ENCODE data around the gene ZBTB7C. TPM values are rescaled to one million over a fixed set of nuclear protein-coding genes. Genes with fewer than 3 reads are reported as not detected.

The ZBTB7C gene
- total RNA-seq, 5 donors from 2014 or later (not counting 1 experiment from before 2014, with no cell fraction given) = 0.06 TPM; not detected in 4

DNA sequence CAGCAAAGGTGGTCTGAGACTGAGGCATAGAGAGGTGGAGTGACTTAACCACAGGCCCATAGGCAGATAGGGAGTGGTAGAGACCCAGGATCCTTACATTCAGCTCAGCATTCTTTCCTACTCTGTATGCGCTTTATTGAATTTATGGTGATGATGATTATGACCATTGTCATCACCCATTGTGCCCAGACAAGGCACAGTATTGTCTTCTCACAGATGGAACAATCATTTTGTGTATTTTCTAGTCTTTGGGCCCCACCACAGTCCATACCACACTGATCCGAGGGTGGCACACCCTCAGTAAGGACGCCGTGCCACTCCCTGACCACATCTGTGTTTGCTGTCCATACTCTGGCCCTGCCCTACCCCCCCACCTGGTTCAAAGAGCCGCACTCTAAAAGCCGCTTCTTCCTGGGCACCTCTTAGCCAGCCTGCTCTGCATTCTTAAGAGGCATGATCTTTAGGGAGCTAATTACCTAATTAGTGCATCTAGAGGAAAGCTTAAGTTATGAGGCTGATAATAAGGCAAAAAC lies 299.2 kb downstream of the ZBTB7C start:
- Histone ChIP-seq H3K4me1 (ENCODE audit: control insufficient read depth in 1 of 2, extremely low read depth in 1 of 2, insufficient read depth in 2 of 2, low read length in 2 of 2) (no peaks in the 10 kb centered on the region), H3K27ac (ENCODE audit: low read length) (no peak overlapping the region), H3K36me3 (ENCODE audit: control insufficient read depth in 2 of 2, extremely low read depth in 1 of 2, insufficient read depth in 1 of 2, low read length in 1 of 2) (no peaks in the 10 kb centered on the region), H3K4me3 (ENCODE audit: control insufficient read depth in 1 of 2, extremely low read depth in 1 of 2, low read length in 1 of 2) (no peak overlapping the region), H3K27me3 (replicated peaks in 1 of 2; ENCODE audit: control insufficient read depth in 2 of 2, extremely low read depth in 1 of 2, insufficient read depth in 2 of 2, low read length in 1 of 2) (peaks cover 0 to 24% of the 10 kb centered on the region in 2 experiments), H3K9me3 (no peaks in the 10 kb centered on the region)
- ChIA-PET POLR2A (no interaction called here), CTCF (no interaction called here)
- Mint-ChIP-seq H3K4me3 (no peak overlapping the region), H3K27me3 (peaks cover 26 to 29% of the 10 kb centered on the region in 2 donors), H3K9me3 (no peaks in the 10 kb centered on the region), H3K36me3 (no peaks in the 10 kb centered on the region), H3K4me1 (no peaks in the 10 kb centered on the region), H3K27ac (no peak overlapping the region)
- WGBS (ENCODE audit: insufficient coverage) = 58% methylated on average over 3 of the region's 6 CpGs
- no peak for ATAC-seq (replicated peaks in 1 of 4)
- DNase-seq = no peak

DNA sequence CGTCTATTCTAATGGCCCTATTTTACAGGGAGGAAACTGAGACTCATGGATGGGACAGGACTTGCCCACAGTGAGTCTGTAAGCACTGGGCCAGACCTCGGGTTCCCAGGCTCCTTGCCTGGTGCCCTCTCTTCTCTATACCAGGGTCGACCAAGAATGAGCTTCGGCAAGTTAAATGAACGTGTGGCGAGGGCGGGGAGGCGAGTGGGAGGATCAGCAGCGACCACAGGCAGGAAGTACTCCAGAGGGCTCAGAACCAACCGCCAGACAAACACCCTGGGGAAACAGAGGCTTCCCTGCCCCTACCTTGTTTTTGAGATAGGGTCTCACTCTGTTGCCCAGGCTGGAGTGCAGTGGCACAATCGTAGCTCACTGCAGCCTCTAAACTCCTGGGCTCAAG lies 301.0 kb downstream of the ZBTB7C start:
- Histone ChIP-seq H3K4me1 (ENCODE audit: control insufficient read depth in 1 of 2, extremely low read depth in 1 of 2, insufficient read depth in 2 of 2, low read length in 2 of 2) (no peaks in the 10 kb centered on the region), H3K27me3 (replicated peaks in 1 of 2; ENCODE audit: control insufficient read depth in 2 of 2, extremely low read depth in 1 of 2, insufficient read depth in 2 of 2, low read length in 1 of 2) (peaks cover 0 to 29% of the 10 kb centered on the region in 2 experiments), H3K4me3 (ENCODE audit: control insufficient read depth in 1 of 2, extremely low read depth in 1 of 2, low read length in 1 of 2) (no peak overlapping the region), H3K36me3 (ENCODE audit: control insufficient read depth in 2 of 2, extremely low read depth in 1 of 2, insufficient read depth in 1 of 2, low read length in 1 of 2) (no peaks in the 10 kb centered on the region), H3K27ac (ENCODE audit: low read length) (no peak overlapping the region), H3K9me3 (no peaks in the 10 kb centered on the region)
- H3K4me3 Mint-ChIP-seq = no peak overlapping the region
- DNase-seq (no peak), ATAC-seq (replicated peaks in 1 of 4) (no peak)
- POLR2A ChIA-PET = no interaction called here
- no peaks in the 10 kb centered on the region for H3K4me1 Mint-ChIP-seq
- no peaks in the 10 kb centered on the region for H3K36me3 Mint-ChIP-seq
- H3K27me3 Mint-ChIP-seq = peaks cover 28 to 31% of the 10 kb centered on the region in 2 donors
- WGBS (ENCODE audit: insufficient coverage) = 48% methylated on average over 4 of the region's 11 CpGs
- CTCF ChIA-PET = no interaction called here
- no peaks in the 10 kb centered on the region for H3K9me3 Mint-ChIP-seq
- H3K27ac Mint-ChIP-seq = no peak overlapping the region

DNA sequence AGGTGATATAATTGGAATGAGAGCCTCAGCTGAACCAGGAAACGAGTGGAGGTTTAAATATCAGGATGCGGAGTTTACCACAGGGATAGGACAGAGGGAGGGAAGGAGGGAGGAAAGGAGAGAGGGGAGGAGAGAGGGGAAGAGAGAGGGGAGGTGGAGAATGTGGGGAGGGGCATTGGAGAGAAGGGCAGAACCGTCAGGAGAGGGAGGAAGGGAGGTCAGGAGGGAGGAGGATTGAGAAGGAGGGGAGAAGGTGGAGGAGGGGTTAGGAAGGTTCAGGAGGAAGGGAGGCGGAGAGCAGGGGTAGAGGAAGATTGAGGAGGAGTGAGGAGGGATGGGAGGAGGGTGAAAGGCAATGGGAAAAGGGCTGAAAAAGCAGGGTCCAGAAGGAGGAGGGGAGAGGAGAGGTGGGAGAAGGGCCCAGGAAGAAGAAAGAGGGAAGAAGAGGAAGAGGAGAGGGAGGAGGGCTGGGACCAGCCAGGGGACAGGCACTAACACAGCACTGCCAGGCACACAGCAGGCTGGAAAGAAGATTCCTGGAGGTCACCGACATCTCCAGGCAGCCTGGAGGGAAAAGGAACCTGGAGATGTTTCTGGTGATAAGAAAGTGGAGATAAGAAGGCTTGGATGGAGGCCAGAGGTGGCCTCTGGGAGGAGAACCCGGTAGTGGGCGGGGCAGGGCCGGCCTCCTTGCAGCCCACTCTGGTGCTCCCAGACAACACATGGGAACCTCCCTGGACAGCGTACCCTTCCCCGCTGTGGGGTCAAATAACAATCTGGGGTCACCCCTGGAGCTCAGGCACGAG lies 302.0 kb downstream of the ZBTB7C start:
- H3K27me3 ChIP-seq (replicated peaks in 1 of 2; ENCODE audit: control insufficient read depth in 2 of 2, extremely low read depth in 1 of 2, insufficient read depth in 2 of 2, low read length in 1 of 2) = peaks cover 0 to 29% of the 10 kb centered on the region in 2 experiments
- no peak overlapping the region for H3K4me3 Mint-ChIP-seq
- H3K4me1 ChIP-seq (ENCODE audit: control insufficient read depth in 1 of 2, extremely low read depth in 1 of 2, insufficient read depth in 2 of 2, low read length in 2 of 2) = no peaks in the 10 kb centered on the region
- H3K36me3 ChIP-seq (ENCODE audit: control insufficient read depth in 2 of 2, extremely low read depth in 1 of 2, insufficient read depth in 1 of 2, low read length in 1 of 2) = no peaks in the 10 kb centered on the region
- H3K27ac Mint-ChIP-seq = no peak overlapping the region
- H3K9me3 Mint-ChIP-seq = no peaks in the 10 kb centered on the region
- no peak overlapping the region for H3K27ac ChIP-seq (ENCODE audit: low read length)
- no peak for ATAC-seq (replicated peaks in 1 of 4)
- WGBS (ENCODE audit: insufficient coverage) = 48% methylated on average over 11 of the region's 11 CpGs
- ChIA-PET CTCF (no interaction called here), POLR2A (no interaction called here)
- no peak for DNase-seq
- peaks cover 30 to 31% of the 10 kb centered on the region in 2 donors for H3K27me3 Mint-ChIP-seq
- H3K4me1 Mint-ChIP-seq = no peaks in the 10 kb centered on the region
- H3K36me3 Mint-ChIP-seq = no peaks in the 10 kb centered on the region
- H3K9me3 ChIP-seq = no peaks in the 10 kb centered on the region
- no peak overlapping the region for H3K4me3 ChIP-seq (ENCODE audit: control insufficient read depth in 1 of 2, extremely low read depth in 1 of 2, low read length in 1 of 2)

DNA sequence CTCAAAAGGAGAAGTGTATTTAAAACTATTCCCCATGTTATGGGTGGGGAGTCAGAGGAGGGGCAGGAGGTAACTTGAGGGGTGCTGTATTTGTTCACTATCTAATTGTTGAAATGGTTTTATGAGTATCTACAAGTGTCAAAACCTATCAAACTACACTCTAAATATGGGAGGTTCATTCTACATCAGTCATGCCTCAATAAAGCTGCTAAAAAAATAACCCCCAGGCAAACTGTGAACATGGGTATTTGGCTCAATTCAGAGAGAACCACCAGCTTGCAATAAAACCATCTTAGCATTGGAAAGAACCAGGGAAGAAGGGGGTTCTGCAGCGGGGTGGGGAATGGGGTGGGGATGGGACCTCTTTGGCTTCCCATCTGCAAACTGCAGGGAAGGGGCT lies 302.7 kb downstream of the ZBTB7C start:
- ChIA-PET CTCF (no interaction called here), POLR2A (no interaction called here)
- whole genome bisulfite sequencing (ENCODE audit: insufficient coverage) = 75% methylated on average over 1 of the region's 1 CpG
- H3K27ac Mint-ChIP-seq = no peak overlapping the region
- Histone ChIP-seq H3K27ac (ENCODE audit: low read length) (no peak overlapping the region), H3K9me3 (no peaks in the 10 kb centered on the region), H3K27me3 (replicated peaks in 1 of 2; ENCODE audit: control insufficient read depth in 2 of 2, extremely low read depth in 1 of 2, insufficient read depth in 2 of 2, low read length in 1 of 2) (peaks cover 0 to 31% of the 10 kb centered on the region in 2 experiments), H3K36me3 (ENCODE audit: control insufficient read depth in 2 of 2, extremely low read depth in 1 of 2, insufficient read depth in 1 of 2, low read length in 1 of 2) (no peaks in the 10 kb centered on the region), H3K4me1 (ENCODE audit: control insufficient read depth in 1 of 2, extremely low read depth in 1 of 2, insufficient read depth in 2 of 2, low read length in 2 of 2) (no peaks in the 10 kb centered on the region), H3K4me3 (ENCODE audit: control insufficient read depth in 1 of 2, extremely low read depth in 1 of 2, low read length in 1 of 2) (no peak overlapping the region)
- H3K36me3 Mint-ChIP-seq = no peaks in the 10 kb centered on the region
- H3K4me1 Mint-ChIP-seq = no peaks in the 10 kb centered on the region
- H3K9me3 Mint-ChIP-seq = no peaks in the 10 kb centered on the region
- H3K4me3 Mint-ChIP-seq = no peak overlapping the region
- H3K27me3 Mint-ChIP-seq = peaks cover 30 to 36% of the 10 kb centered on the region in 2 donors
- ATAC-seq (replicated peaks in 1 of 4) (no peak), DNase-seq (no peak)

DNA sequence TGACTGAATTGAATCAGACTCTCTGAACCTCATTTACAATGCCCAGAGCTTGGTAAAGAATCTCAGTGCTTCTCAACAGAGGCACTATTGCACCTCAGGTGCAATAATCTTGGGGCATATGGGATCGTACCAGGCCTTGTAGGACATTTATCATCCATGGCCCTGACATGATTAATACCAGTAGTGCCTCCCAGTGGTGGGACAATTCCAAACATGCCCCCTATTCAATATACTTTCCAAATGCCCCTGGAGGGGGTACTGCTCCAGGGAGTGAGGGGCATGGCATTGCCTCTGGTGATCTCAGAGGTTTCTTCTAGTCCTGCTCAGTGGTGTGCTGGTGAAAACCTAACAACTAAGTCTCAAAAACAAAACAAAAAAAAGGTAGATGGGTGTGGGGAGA lies 303.9 kb downstream of the ZBTB7C start:
- no peak overlapping the region for H3K4me3 Mint-ChIP-seq
- no peak overlapping the region for H3K27ac Mint-ChIP-seq
- DNase-seq (no peak), ATAC-seq (replicated peaks in 1 of 4) (no peak)
- Histone ChIP-seq H3K4me1 (ENCODE audit: control insufficient read depth in 1 of 2, extremely low read depth in 1 of 2, insufficient read depth in 2 of 2, low read length in 2 of 2) (no peaks in the 10 kb centered on the region), H3K27me3 (replicated peaks in 1 of 2; ENCODE audit: control insufficient read depth in 2 of 2, extremely low read depth in 1 of 2, insufficient read depth in 2 of 2, low read length in 1 of 2) (peaks cover 0 to 31% of the 10 kb centered on the region in 2 experiments), H3K4me3 (ENCODE audit: control insufficient read depth in 1 of 2, extremely low read depth in 1 of 2, low read length in 1 of 2) (no peak overlapping the region), H3K27ac (ENCODE audit: low read length) (no peak overlapping the region), H3K9me3 (no peaks in the 10 kb centered on the region), H3K36me3 (ENCODE audit: control insufficient read depth in 2 of 2, extremely low read depth in 1 of 2, insufficient read depth in 1 of 2, low read length in 1 of 2) (no peaks in the 10 kb centered on the region)
- peaks cover 36 to 43% of the 10 kb centered on the region in 2 donors for H3K27me3 Mint-ChIP-seq
- no peaks in the 10 kb centered on the region for H3K4me1 Mint-ChIP-seq
- H3K36me3 Mint-ChIP-seq = no peaks in the 10 kb centered on the region
- no peaks in the 10 kb centered on the region for H3K9me3 Mint-ChIP-seq
- ChIA-PET POLR2A (no interaction called here), CTCF (no interaction called here)
- WGBS (ENCODE audit: insufficient coverage) = 75% methylated on average over 1 of the region's 1 CpG

DNA sequence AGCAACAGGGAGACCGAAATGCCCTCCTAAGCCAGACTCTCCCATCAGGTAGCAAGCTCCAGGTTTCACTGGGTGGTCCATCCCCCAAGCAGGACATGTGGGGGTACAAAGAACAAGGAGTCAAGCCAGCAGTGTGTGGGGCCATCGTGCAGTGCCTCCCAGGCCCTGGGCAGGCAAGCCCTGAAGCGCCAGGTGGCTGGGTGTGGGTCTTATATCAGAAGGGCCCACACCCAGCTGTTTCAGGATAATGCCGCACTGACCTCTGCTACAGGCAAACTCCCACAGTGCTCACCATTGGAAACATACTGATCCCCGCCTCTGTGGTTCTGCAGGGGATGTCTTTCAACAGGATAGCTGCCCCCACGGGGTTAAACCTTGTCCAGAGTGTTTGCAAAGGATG lies 304.5 kb downstream of the ZBTB7C start:
- H3K27me3 ChIP-seq (replicated peaks in 1 of 2; ENCODE audit: control insufficient read depth in 2 of 2, extremely low read depth in 1 of 2, insufficient read depth in 2 of 2, low read length in 1 of 2) = peaks cover 0 to 30% of the 10 kb centered on the region in 2 experiments
- no peak overlapping the region for H3K27ac ChIP-seq (ENCODE audit: low read length)
- WGBS (ENCODE audit: insufficient coverage) = 86% methylated on average over 2 of the region's 6 CpGs
- Mint-ChIP-seq H3K4me1 (no peaks in the 10 kb centered on the region), H3K9me3 (no peaks in the 10 kb centered on the region), H3K27ac (no peak overlapping the region), H3K36me3 (no peaks in the 10 kb centered on the region), H3K4me3 (no peak overlapping the region), H3K27me3 (peaks cover 42 to 48% of the 10 kb centered on the region in 2 donors)
- ChIA-PET CTCF (no interaction called here), POLR2A (no interaction called here)
- no peaks in the 10 kb centered on the region for H3K4me1 ChIP-seq (ENCODE audit: control insufficient read depth in 1 of 2, extremely low read depth in 1 of 2, insufficient read depth in 2 of 2, low read length in 2 of 2)
- H3K4me3 ChIP-seq (ENCODE audit: control insufficient read depth in 1 of 2, extremely low read depth in 1 of 2, low read length in 1 of 2) = no peak overlapping the region
- ATAC-seq (replicated peaks in 1 of 4) (no peak), DNase-seq (no peak)
- no peaks in the 10 kb centered on the region for H3K9me3 ChIP-seq
- H3K36me3 ChIP-seq (ENCODE audit: control insufficient read depth in 2 of 2, extremely low read depth in 1 of 2, insufficient read depth in 1 of 2, low read length in 1 of 2) = no peaks in the 10 kb centered on the region
